ENCODE data around the gene MYOZ3. TPM values are rescaled to one million over a fixed set of nuclear protein-coding genes. Genes with fewer than 3 reads are reported as not detected.

The MYOZ3 gene
- polyA plus RNA-seq, 1 of the 3 experiments (the other 2 are of a cell fraction) = 0.26 TPM

- DNase-seq = peak; percentile 65
- Histone ChIP-seq H3K79me2 (ENCODE audit: insufficient read depth) (no peaks in the 10 kb centered on the region), H3F3A (replicated peaks; ENCODE audit: insufficient read depth) (no peaks in the 10 kb centered on the region), H3K9me2 (no peaks in the 10 kb centered on the region), H3K4me3 (ENCODE audit: low read depth in 2 of 2, low read length in 1 of 2) (no peak overlapping the region), H3K27me3 (ENCODE audit: insufficient read depth) (no peaks in the 10 kb centered on the region), H4K20me1 (ENCODE audit: insufficient read depth) (no peaks in the 10 kb centered on the region; the same call in 1 of the 2 replicates), H3K9ac (no peak overlapping the region), H3K36me3 (replicated peaks in 1 of 2; ENCODE audit: control insufficient read depth in 1 of 2, insufficient read depth in 2 of 2, low read length in 1 of 2) (peaks cover 11 to 34% of the 10 kb centered on the region in 2 experiments), H3K4me2 (peak overlapping the region; percentile 22; the same call in 1 of the 2 replicates), H2AFZ (ENCODE audit: low read depth) (no peak overlapping the region), H3K9me3 (no peaks in the 10 kb centered on the region), H3K4me1 (ENCODE audit: control insufficient read depth in 1 of 2, insufficient read depth in 2 of 2, low read depth in 1 of 2, low read length in 1 of 2) (peaks cover 9 to 59% of the 10 kb centered on the region in 2 experiments), H3K27ac (ENCODE audit: low read depth in 2 of 2, low read length in 1 of 2) (peak overlapping the region in 1 of 2 experiments; percentile 76; a peak in 2 of 4 replicates)
- ChIA-PET CTCF (interaction anchor here (0.6 to 12.2 kb wide), 23 partner anchors 8 to 196 kb away, joined by 3 to 160 read pairs (median 4); partner anchors contain the start of genes MYOZ3, RBM22 and SMIM3), POLR2A (interaction anchor here (1.5 to 2.3 kb wide), 2 partner anchors 22 to 52 kb away, joined by 5 to 7 read pairs; no protein-coding TSS in a partner anchor)
- 52% methylated on average over 5 of the region's 5 CpGs for WGBS (ENCODE audit: low lambda C conversion rate)
- TF ChIP-seq USF2 (IDR thresholded peaks at IDR 0.05; ENCODE audit: borderline replicate concordance, low read depth, low read length) (no peak), RAD21 (IDR thresholded peaks at IDR 0.05; ENCODE audit: low read length) (peak; percentile 56), SMC3 (IDR thresholded peaks at IDR 0.05; ENCODE audit: low read depth, low read length) (peak; percentile 41), CTCF (IDR thresholded peaks at IDR 0.05) (peak; percentile 55), MXI1 (IDR thresholded peaks at IDR 0.05; ENCODE audit: low read depth, low read length) (peak; percentile 26; the same call in 1 of the 2 replicates), RFX5 (IDR thresholded peaks at IDR 0.05; ENCODE audit: low read length) (no peak), FOSL2 (IDR thresholded peaks at IDR 0.05; ENCODE audit: borderline replicate concordance, low read depth) (peak; percentile 6; the same call in 1 of the 2 replicates), NFIC (IDR thresholded peaks at IDR 0.05; ENCODE audit: borderline replicate concordance) (peak; percentile 78), TCF12 (IDR thresholded peaks at IDR 0.05) (peak; percentile 33; the same call in 1 of the 2 replicates)
Measured at GRCh38 chr5:150653145-150653761, 7.8 kb upstream of the MYOZ3 start.

GRCh38 chr5:150653762-150654556 is 7.1 kb upstream of the MYOZ3 start:
- H3K9ac ChIP-seq = no peak overlapping the region
- DNase-seq = no peak
- H3K9me3 ChIP-seq = no peaks in the 10 kb centered on the region
- no peaks in the 10 kb centered on the region; the same call in 1 of the 2 replicates for H4K20me1 ChIP-seq (ENCODE audit: insufficient read depth)
- H3K36me3 ChIP-seq (replicated peaks in 1 of 2; ENCODE audit: control insufficient read depth in 1 of 2, insufficient read depth in 2 of 2, low read length in 1 of 2) = peaks cover 4 to 27% of the 10 kb centered on the region in 2 experiments
- H3K4me1 ChIP-seq (ENCODE audit: control insufficient read depth in 1 of 2, insufficient read depth in 2 of 2, low read depth in 1 of 2, low read length in 1 of 2) = peaks cover 9 to 59% of the 10 kb centered on the region in 2 experiments
- no peak overlapping the region for H2AFZ ChIP-seq (ENCODE audit: low read depth)
- H3K4me3 ChIP-seq (ENCODE audit: low read depth in 2 of 2, low read length in 1 of 2) = no peak overlapping the region
- H3K27ac ChIP-seq (ENCODE audit: low read depth in 2 of 2, low read length in 1 of 2) = peak overlapping the region in 1 of 2 experiments; percentile 76; a peak in 2 of 4 replicates
- H3F3A ChIP-seq (replicated peaks; ENCODE audit: insufficient read depth) = no peaks in the 10 kb centered on the region
- POLR2A ChIA-PET = interaction anchor here (1.5 to 2.3 kb wide), 2 partner anchors 23 to 52 kb away, joined by 5 to 7 read pairs; no protein-coding TSS in a partner anchor
- no peak overlapping the region for H3K4me2 ChIP-seq
- 85% methylated on average over 2 of the region's 2 CpGs for WGBS (ENCODE audit: low lambda C conversion rate)
- H3K9me2 ChIP-seq = no peaks in the 10 kb centered on the region
- TF ChIP-seq POLR2AphosphoS5 (IDR thresholded peaks at IDR 0.05; ENCODE audit: low read depth, low read length) (no peak), IRF3 (IDR thresholded peaks at IDR 0.05; ENCODE audit: low read depth, low read length) (no peak)
- H3K27me3 ChIP-seq (ENCODE audit: insufficient read depth) = no peaks in the 10 kb centered on the region
- CTCF ChIA-PET = interaction anchor here (0.8 to 12.2 kb wide), 19 partner anchors 9 to 195 kb away, joined by 3 to 160 read pairs (median 5); partner anchors contain the start of genes RBM22 and SMIM3
- H3K79me2 ChIP-seq (ENCODE audit: insufficient read depth) = no peaks in the 10 kb centered on the region
